SK-N-SH treated with all-trans-retinoic acid at 6 μM for 48 hours (cell line): ENCODE data around the gene HTR3E.
"Not testable (repeated sequence)": the region's sequence is repeated elsewhere in the genome, so short reads cannot be mapped to it uniquely, and the experiment has no call there.

Experiments used
- ATAC-seq: fragments of 200-7000 bp; cut with Tn5 transposase; 3 replicates; pipeline ENCODE4 v1.9.1; 2020; ENCODE audit warnings: mild to moderate bottlenecking, moderate library complexity
- BACH2 ChIP-seq: fragments of 250-450 bp; sonication (Bioruptor Pico); IDR thresholded peaks from 2 replicates; pipeline ENCODE4 v1.9.0; 2021; ENCODE audit warnings: mild to moderate bottlenecking, borderline replicate concordance
- ESRRG ChIP-seq: fragments of 250-450 bp; sonication (Bioruptor Pico); IDR thresholded peaks from 2 replicates; pipeline ENCODE4 v1.6.1; 2021; ENCODE audit warnings: mild to moderate bottlenecking
- GLIS3 ChIP-seq: fragments of 250-450 bp; sonication (Bioruptor Pico); IDR thresholded peaks from 2 replicates; pipeline ENCODE4 v1.5.0; 2020; ENCODE audit warnings: mild to moderate bottlenecking, moderate library complexity
- ISL1 ChIP-seq: fragments of 250-450 bp; sonication (Bioruptor Pico); IDR thresholded peaks from 2 replicates; pipeline ENCODE4 v2.1.2; 2022; ENCODE audit warnings: mild to moderate bottlenecking, moderate library complexity
- OSR1 ChIP-seq: fragments of 250-450 bp; sonication (Bioruptor Pico); IDR thresholded peaks from 2 replicates; pipeline ENCODE4 v1.8.0; 2022; ENCODE audit warnings: moderate library complexity, mild to moderate bottlenecking, inconsistent platforms
- PPARA ChIP-seq: fragments of 250-450 bp; sonication (Bioruptor Pico); IDR thresholded peaks from 2 replicates; pipeline ENCODE4 v1.5.0; 2020; ENCODE audit warnings: mild to moderate bottlenecking, borderline replicate concordance
- RARB ChIP-seq: fragments of 250-450 bp; sonication (Bioruptor Pico); IDR thresholded peaks from 2 replicates; pipeline ENCODE4 v1.8.0; 2021; ENCODE audit warnings: mild to moderate bottlenecking, moderate library complexity
- TCF4 ChIP-seq: fragments of 250-450 bp; sonication (Bioruptor Pico); IDR thresholded peaks from 2 replicates; pipeline ENCODE4 v1.8.0; 2021; ENCODE audit warnings: mild to moderate bottlenecking, moderate library complexity, borderline replicate concordance
- TOX ChIP-seq: fragments of 250-450 bp; sonication (Bioruptor Pico); IDR thresholded peaks from 2 replicates; pipeline ENCODE4 v1.8.0; 2021; ENCODE audit warnings: mild to moderate bottlenecking, moderate library complexity, borderline replicate concordance
- ZC3H10 ChIP-seq: fragments of 250-450 bp; sonication (Bioruptor Pico); IDR thresholded peaks from 2 replicates; pipeline ENCODE4 v1.5.1; 2021; ENCODE audit warnings: mild to moderate bottlenecking, moderate library complexity
- ZFP3 ChIP-seq: fragments of 250-450 bp; sonication (Bioruptor Pico); IDR thresholded peaks from 2 replicates; pipeline ENCODE4 v1.5.0; 2020; ENCODE audit warnings: mild to moderate bottlenecking, moderate library complexity
- ZFP30 ChIP-seq: fragments of 450-650 bp; formaldehyde crosslinking; IDR thresholded peaks from 2 replicates; pipeline ENCODE4 v1.5.0; 2022; ENCODE audit warnings: mild to moderate bottlenecking, moderate library complexity
- ZNF70 ChIP-seq: fragments of 450-650 bp; formaldehyde crosslinking; IDR thresholded peaks from 2 replicates; pipeline ENCODE4 v1.5.0; 2020; ENCODE audit warnings: mild to moderate bottlenecking, moderate library complexity
- ZNF8 ChIP-seq: fragments of 450-650 bp; formaldehyde crosslinking; IDR thresholded peaks from 2 replicates; pipeline ENCODE4 v1.5.0; 2020; ENCODE audit warnings: mild to moderate bottlenecking, moderate library complexity
- TF ChIP-seq, protein P1 (sequence below): fragments of 250-450 bp; sonication (Bioruptor Pico); IDR thresholded peaks from 2 replicates; pipeline ENCODE4 v1.5.0; 2020; ENCODE audit warnings: mild to moderate bottlenecking, moderate library complexity
- TF ChIP-seq, protein P2 (sequence below): fragments of 250-450 bp; sonication (Bioruptor Pico); IDR thresholded peaks from 2 replicates; pipeline ENCODE4 v1.8.0; 2020; ENCODE audit warnings: mild to moderate bottlenecking, moderate library complexity, borderline replicate concordance
- TF ChIP-seq, protein P3 (sequence below): fragments of 250-450 bp; sonication (Bioruptor Pico); IDR thresholded peaks from 2 replicates; pipeline ENCODE4 v1.5.1; 2020; ENCODE audit warnings: low read depth, mild to moderate bottlenecking, moderate library complexity

Gene HTR3E

DNA sequence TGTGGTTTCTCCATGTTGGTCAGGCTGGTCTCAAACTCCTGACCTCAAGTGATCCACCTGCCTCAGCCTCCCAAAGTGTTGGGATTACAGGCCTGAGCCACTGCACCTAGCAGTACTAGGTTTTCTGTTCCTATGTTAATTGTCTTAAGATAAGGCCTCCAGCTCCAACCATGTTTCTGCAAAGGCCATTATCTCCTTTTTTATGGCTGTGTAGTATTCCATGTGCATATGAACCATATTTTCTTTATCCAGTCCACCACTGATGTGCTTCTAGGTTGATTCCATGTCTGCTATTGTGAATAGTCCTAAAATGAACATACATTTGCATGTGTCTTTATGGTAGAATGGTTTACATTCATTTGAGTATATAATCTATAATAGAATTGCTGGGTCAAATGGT, 34.2 kb upstream of the HTR3E start (continued):
- TF ChIP-seq, protein P1, sequence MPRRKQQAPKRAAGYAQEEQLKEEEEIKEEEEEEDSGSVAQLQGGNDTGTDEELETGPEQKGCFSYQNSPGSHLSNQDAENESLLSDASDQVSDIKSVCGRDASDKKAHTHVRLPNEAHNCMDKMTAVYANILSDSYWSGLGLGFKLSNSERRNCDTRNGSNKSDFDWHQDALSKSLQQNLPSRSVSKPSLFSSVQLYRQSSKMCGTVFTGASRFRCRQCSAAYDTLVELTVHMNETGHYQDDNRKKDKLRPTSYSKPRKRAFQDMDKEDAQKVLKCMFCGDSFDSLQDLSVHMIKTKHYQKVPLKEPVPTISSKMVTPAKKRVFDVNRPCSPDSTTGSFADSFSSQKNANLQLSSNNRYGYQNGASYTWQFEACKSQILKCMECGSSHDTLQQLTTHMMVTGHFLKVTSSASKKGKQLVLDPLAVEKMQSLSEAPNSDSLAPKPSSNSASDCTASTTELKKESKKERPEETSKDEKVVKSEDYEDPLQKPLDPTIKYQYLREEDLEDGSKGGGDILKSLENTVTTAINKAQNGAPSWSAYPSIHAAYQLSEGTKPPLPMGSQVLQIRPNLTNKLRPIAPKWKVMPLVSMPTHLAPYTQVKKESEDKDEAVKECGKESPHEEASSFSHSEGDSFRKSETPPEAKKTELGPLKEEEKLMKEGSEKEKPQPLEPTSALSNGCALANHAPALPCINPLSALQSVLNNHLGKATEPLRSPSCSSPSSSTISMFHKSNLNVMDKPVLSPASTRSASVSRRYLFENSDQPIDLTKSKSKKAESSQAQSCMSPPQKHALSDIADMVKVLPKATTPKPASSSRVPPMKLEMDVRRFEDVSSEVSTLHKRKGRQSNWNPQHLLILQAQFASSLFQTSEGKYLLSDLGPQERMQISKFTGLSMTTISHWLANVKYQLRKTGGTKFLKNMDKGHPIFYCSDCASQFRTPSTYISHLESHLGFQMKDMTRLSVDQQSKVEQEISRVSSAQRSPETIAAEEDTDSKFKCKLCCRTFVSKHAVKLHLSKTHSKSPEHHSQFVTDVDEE (CRISPR knock-in tag) = no peak
- TF ChIP-seq TCF4 = no peak
- no peak for TF ChIP-seq ESRRG (CRISPR knock-in tag)
- TF ChIP-seq BACH2 (CRISPR knock-in tag) = no peak
- no peak for TF ChIP-seq ZNF70
- TF ChIP-seq, all 23 proteins: peak for 0

DNA sequence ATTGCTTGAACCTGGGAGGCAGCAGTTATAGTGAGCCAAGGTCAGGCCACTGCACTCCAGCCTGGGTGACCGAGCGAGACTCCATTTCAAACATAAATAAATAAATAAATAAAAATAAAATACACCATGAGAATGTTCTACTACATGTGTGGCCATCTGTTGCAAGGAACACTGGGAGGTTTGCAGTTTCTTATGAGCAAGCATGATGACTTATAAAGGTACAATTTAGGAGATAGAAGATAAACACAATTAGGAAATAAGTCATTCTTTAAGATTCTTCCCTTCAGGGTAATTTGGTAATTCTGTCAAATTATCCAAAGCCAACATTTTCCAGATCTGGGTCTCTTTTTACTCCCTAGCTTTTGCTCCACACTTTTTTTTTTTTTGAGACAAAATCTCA, 30.7 kb upstream of the HTR3E start:
- peak; percentile 58 for TF ChIP-seq ISL1 (CRISPR knock-in tag)
- TF ChIP-seq OSR1 (CRISPR knock-in tag) = no peak
- no peak for TF ChIP-seq TCF4
- TF ChIP-seq, protein P2, sequence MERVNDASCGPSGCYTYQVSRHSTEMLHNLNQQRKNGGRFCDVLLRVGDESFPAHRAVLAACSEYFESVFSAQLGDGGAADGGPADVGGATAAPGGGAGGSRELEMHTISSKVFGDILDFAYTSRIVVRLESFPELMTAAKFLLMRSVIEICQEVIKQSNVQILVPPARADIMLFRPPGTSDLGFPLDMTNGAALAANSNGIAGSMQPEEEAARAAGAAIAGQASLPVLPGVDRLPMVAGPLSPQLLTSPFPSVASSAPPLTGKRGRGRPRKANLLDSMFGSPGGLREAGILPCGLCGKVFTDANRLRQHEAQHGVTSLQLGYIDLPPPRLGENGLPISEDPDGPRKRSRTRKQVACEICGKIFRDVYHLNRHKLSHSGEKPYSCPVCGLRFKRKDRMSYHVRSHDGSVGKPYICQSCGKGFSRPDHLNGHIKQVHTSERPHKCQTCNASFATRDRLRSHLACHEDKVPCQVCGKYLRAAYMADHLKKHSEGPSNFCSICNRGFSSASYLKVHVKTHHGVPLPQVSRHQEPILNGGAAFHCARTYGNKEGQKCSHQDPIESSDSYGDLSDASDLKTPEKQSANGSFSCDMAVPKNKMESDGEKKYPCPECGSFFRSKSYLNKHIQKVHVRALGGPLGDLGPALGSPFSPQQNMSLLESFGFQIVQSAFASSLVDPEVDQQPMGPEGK = no peak
- no peak for ATAC-seq

DNA sequence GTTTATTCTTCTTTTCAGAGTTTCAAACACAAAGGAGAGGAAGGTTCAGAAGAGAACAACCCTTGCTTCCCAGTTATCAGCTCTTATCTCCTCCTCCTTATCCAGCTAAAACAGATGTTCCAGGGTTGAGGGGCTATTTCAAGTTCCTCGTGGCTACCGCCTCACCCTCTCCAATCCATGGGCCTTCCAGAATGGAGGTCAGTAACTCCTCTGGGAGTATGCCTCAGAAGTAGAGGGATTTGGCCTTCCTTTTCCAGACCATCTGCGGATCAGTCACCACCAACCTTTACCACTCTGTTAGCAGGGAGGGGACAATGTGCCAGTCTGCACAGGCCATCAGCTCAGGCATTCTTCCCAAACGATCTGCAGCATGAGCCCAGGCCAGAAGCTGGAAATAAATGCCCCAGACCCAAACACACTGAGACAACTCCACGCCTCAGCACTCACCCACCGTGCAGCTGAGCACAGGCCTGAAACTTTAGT, 29.2 kb upstream of the HTR3E start:
- ATAC-seq = no peak
- TF ChIP-seq ISL1 (CRISPR knock-in tag) = no peak
- no peak for TF ChIP-seq OSR1 (CRISPR knock-in tag)
- TF ChIP-seq ZNF70 = no peak
- TF ChIP-seq, protein P3, sequence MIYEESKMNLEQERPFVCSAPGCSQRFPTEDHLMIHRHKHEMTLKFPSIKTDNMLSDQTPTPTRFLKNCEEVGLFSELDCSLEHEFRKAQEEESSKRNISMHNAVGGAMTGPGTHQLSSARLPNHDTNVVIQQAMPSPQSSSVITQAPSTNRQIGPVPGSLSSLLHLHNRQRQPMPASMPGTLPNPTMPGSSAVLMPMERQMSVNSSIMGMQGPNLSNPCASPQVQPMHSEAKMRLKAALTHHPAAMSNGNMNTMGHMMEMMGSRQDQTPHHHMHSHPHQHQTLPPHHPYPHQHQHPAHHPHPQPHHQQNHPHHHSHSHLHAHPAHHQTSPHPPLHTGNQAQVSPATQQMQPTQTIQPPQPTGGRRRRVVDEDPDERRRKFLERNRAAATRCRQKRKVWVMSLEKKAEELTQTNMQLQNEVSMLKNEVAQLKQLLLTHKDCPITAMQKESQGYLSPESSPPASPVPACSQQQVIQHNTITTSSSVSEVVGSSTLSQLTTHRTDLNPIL (CRISPR knock-in tag) = no peak
- TF ChIP-seq RARB (CRISPR knock-in tag) = no peak
- TF ChIP-seq BACH2 (CRISPR knock-in tag) = no peak

DNA sequence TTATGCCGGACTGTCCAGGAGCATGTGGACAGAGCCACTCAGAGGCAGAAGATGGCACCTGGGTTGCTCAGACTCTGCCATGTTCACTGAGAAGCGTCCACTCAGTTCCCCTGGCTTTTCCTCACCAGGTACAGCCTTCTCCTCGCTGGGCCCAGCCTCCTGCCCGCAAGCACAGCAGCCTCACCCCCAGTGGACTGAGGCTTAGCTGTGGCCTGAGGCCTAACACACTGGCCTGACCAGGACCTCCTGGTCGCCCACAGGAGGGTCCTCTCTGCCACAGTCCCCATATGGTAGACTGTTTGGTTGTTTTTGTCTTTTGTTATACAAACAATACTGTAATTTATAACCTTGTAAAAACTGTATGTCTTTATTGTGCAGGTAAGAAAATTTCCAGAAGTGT, 28.5 kb upstream of the HTR3E start:
- ATAC-seq = no peak
- TF ChIP-seq ZNF70 (no peak), ZFP30 (CRISPR knock-in tag) (no peak), BACH2 (CRISPR knock-in tag) (no peak), ZC3H10 (CRISPR knock-in tag) (no peak), OSR1 (CRISPR knock-in tag) (no peak), ZNF8 (CRISPR knock-in tag) (no peak), TCF4 (no peak), ZFP3 (no peak), PPARA (no peak), GLIS3 (no peak), TOX (CRISPR knock-in tag) (no peak)
- TF ChIP-seq, protein P3 (CRISPR knock-in tag) = no peak
- TF ChIP-seq, protein P2 = no peak
- TF ChIP-seq, all 23 proteins: peak for 0

- not testable (repeated sequence) for ATAC-seq
Measured at GRCh38 chr3:184071142-184071541, 25.7 kb upstream of the HTR3E start.
